H1 (cell line): ENCODE measurements around the gene NELFA. TPM values are rescaled to one million over a fixed set of nuclear protein-coding genes. Genes with fewer than 3 reads are reported as not detected.

ENCODE experiments used
- ASH2L ChIP-seq: fragments of 200-600, 300-600 bp; sonication (generic); IDR thresholded peaks from one replicate; pipeline ENCODE4 v1.7.1; 2017; ENCODE audit warnings: low read length
- BACH1 ChIP-seq: IDR thresholded peaks from 2 replicates; pipeline ENCODE4 v1.6.1; 2012; ENCODE audit warnings: low read length, improper control_type of control experiment
- GABPA ChIP-seq: IDR thresholded peaks from 2 replicates; pipeline ENCODE4 v1.6.1; 2011; ENCODE audit warnings: mild to moderate bottlenecking, low read length, moderate library complexity, borderline replicate concordance; ENCODE audit not compliant: insufficient read depth
- POLR2AphosphoS5 ChIP-seq: IDR thresholded peaks from 2 replicates; pipeline ENCODE4 v1.6.1; 2011; ENCODE audit warnings: low read depth, low read length
- SIRT6 ChIP-seq: IDR thresholded peaks from one replicate; pipeline ENCODE4 v1.7.1; 2012; ENCODE audit warnings: low read length, inconsistent platforms
- SIX5 ChIP-seq: IDR thresholded peaks from 2 replicates; pipeline ENCODE4 v1.6.1; 2011; ENCODE audit warnings: mild to moderate bottlenecking, low read depth, low read length
- SP1 ChIP-seq: IDR thresholded peaks from 2 replicates; pipeline ENCODE4 v1.6.1; 2011; ENCODE audit warnings: low read depth, low read length
- SP4 ChIP-seq: IDR thresholded peaks from 2 replicates; pipeline ENCODE4 v1.6.1; 2012; ENCODE audit warnings: low read length, inconsistent platforms
- polyA plus RNA-seq, 7 experiments: library from polyadenylated mRNA; depleted of rRNA in 3 of 7; stranded (reverse) in 5 of 7; unstranded in 2 of 7; fragments of >200 nt in 5 of 7; fragments of 200-250 nt in 2 of 7; gene quantifications; 1 replicate in 5 of 7; 2 replicates in 1 of 7; 4 replicates in 1 of 7; pipeline versions ENCODE4 v1.2.1 to v1.2.3, GENCODE V29; 2011 to 2013; ENCODE audit warnings: missing spikeins in 2 of 7, mixed read lengths in 2 of 7
- total RNA-seq: library from RNA; stranded (reverse); fragmentation: NEBNext Ultra II Directional; extraction: Animal tissue kit (Norgen Biotek cat#: 25700); gene quantifications from 2 replicates; pipeline ENCODE4 v1.2.1, GENCODE V29; 2021

The NELFA gene
- total and polyA plus RNA-seq, 2 of the 8 experiments (the other 6 are each of a cell fraction or from before 2014, with no cell fraction given): 41.8 to 57.5 TPM

GRCh38 chr4:1959104-1959384, 49.7 kb downstream of the NELFA start (continued):
- TF ChIP-seq SIX5 (no peak), SIRT6 (no peak), SP4 (no peak), BACH1 (no peak), ASH2L (no peak), GABPA (no peak), SP1 (no peak), POLR2AphosphoS5 (no peak)
